Parathyroid adenoma (tissue), 2 donors: ENCODE measurements around the gene FAM149B1.

Experiments
- H2AFZ ChIP-seq: fragments of 300-600 bp; sonication (generic); one replicate; pipeline ENCODE4 v1.7.0; 2017; ENCODE audit warnings: antibody characterized with exemption, mild to moderate bottlenecking
- H3K27ac ChIP-seq: fragments of 300-600 bp; sonication (generic); one replicate; pipeline ENCODE4 v1.7.0; 2017
- H3K27me3 ChIP-seq: fragments of 300-600 bp; sonication (generic); one replicate; pipeline ENCODE4 v1.7.0; 2017; ENCODE audit warnings: low read length; ENCODE audit not compliant: control insufficient read depth, insufficient read depth
- H3K36me3 ChIP-seq: fragments of 300-600 bp; sonication (generic); one replicate; pipeline ENCODE4 v1.7.0; 2017; ENCODE audit warnings: low read length; ENCODE audit not compliant: control insufficient read depth, insufficient read depth
- H3K4me1 ChIP-seq: fragments of 300-600 bp; sonication (generic); one replicate; pipeline ENCODE4 v1.7.0; 2017; ENCODE audit warnings: control low read depth
- H3K4me2 ChIP-seq: fragments of 300-600 bp; sonication (generic); one replicate; pipeline ENCODE4 v1.7.0; 2017; ENCODE audit warnings: low read length
- H3K4me3 ChIP-seq: fragments of 300-600 bp; sonication (generic); one replicate; pipeline ENCODE4 v1.7.0; 2017; ENCODE audit warnings: low read depth, low read length
- H3K79me2 ChIP-seq: fragments of 300-600 bp; sonication (generic); one replicate; pipeline ENCODE4 v1.7.0; 2017; ENCODE audit warnings: control low read depth
- H3K9ac ChIP-seq: fragments of 300-600 bp; sonication (generic); one replicate; pipeline ENCODE4 v1.7.0; 2017; ENCODE audit warnings: mild to moderate bottlenecking
- H3K9me3 ChIP-seq: fragments of 300-600 bp; sonication (generic); one replicate; pipeline ENCODE4 v1.7.0; 2017; ENCODE audit warnings: low read length; ENCODE audit not compliant: control insufficient read depth
- CTCF ChIP-seq: fragments of 300-600 bp; sonication (generic); IDR thresholded peaks from one replicate; pipeline ENCODE4 v1.7.0; 2017; ENCODE audit warnings: antibody characterized with exemption, mild to moderate bottlenecking
- donor health status: primary hyperparathyroidism.

FAM149B1 gene

GRCh38 chr10:73239908-73240307 lies 72.0 kb downstream of the FAM149B1 start:
- H3K9me3 ChIP-seq = no peaks in the 10 kb centered on the region
- no peak overlapping the region for H3K9ac ChIP-seq
- no peaks in the 10 kb centered on the region for H3K27me3 ChIP-seq
- H3K27ac ChIP-seq = no peak overlapping the region
- TF ChIP-seq CTCF = no peak
- H3K4me1 ChIP-seq = no peaks in the 10 kb centered on the region
- H2AFZ ChIP-seq = no peak overlapping the region
- no peaks in the 10 kb centered on the region for H3K36me3 ChIP-seq
- no peak overlapping the region for H3K4me2 ChIP-seq
- H3K79me2 ChIP-seq = no peaks in the 10 kb centered on the region
- no peak overlapping the region for H3K4me3 ChIP-seq

- Histone ChIP-seq H3K4me2 (no peak overlapping the region), H3K27ac (no peak overlapping the region), H3K9me3 (no peaks in the 10 kb centered on the region), H3K4me1 (peaks cover 9% of the 10 kb centered on the region), H3K36me3 (no peaks in the 10 kb centered on the region), H3K79me2 (peaks cover 5% of the 10 kb centered on the region), H2AFZ (no peak overlapping the region), H3K4me3 (no peak overlapping the region), H3K9ac (no peak overlapping the region), H3K27me3 (no peaks in the 10 kb centered on the region)
- TF ChIP-seq CTCF = no peak
Observed at GRCh38 chr10:73244866-73245477, 77.1 kb downstream of the FAM149B1 start.

GRCh38 chr10:73246322-73246645 lies 78.4 kb downstream of the FAM149B1 start:
- H3K27me3 ChIP-seq = no peaks in the 10 kb centered on the region
- H3K36me3 ChIP-seq = no peaks in the 10 kb centered on the region
- no peaks in the 10 kb centered on the region for H3K9me3 ChIP-seq
- peak overlapping the region; percentile 88 for H3K4me3 ChIP-seq
- peak overlapping the region; percentile 73 for H2AFZ ChIP-seq
- peaks cover 5% of the 10 kb centered on the region for H3K79me2 ChIP-seq
- no peak for TF ChIP-seq CTCF
- peak overlapping the region; percentile 83 for H3K4me2 ChIP-seq
- no peak overlapping the region for H3K9ac ChIP-seq
- peaks cover 13% of the 10 kb centered on the region for H3K4me1 ChIP-seq
- peak overlapping the region; percentile 67 for H3K27ac ChIP-seq

GRCh38 chr10:73246646-73247508 lies 79.0 kb downstream of the FAM149B1 start, which contains the start of gene DNAJC9:
DNAJC9 (minus strand) TSS chr10:73247255; CDS start chr10:73247189, 66 bp downstream.
- Histone ChIP-seq H3K4me3 (peak within 1 kb of the TSS; percentile 88), H3K4me1 (peaks cover 13% of the 10 kb centered on the region), H3K9ac (peak within 1 kb of the TSS; percentile 21), H3K9me3 (no peaks in the 10 kb centered on the region), H3K79me2 (peaks cover 9% of the 10 kb centered on the region), H2AFZ (peak within 1 kb of the TSS; percentile 73), H3K27ac (peak within 1 kb of the TSS; percentile 67), H3K27me3 (no peaks in the 10 kb centered on the region), H3K36me3 (no peaks in the 10 kb centered on the region), H3K4me2 (peak within 1 kb of the TSS; percentile 83)
- peak; percentile 7 for TF ChIP-seq CTCF
